ENCODE data around the gene UBE2J2. TPM values are rescaled to one million over a fixed set of nuclear protein-coding genes. Genes with fewer than 3 reads are reported as not detected.

The UBE2J2 gene
- total RNA-seq, 1 donor = 32.6 TPM

DNA sequence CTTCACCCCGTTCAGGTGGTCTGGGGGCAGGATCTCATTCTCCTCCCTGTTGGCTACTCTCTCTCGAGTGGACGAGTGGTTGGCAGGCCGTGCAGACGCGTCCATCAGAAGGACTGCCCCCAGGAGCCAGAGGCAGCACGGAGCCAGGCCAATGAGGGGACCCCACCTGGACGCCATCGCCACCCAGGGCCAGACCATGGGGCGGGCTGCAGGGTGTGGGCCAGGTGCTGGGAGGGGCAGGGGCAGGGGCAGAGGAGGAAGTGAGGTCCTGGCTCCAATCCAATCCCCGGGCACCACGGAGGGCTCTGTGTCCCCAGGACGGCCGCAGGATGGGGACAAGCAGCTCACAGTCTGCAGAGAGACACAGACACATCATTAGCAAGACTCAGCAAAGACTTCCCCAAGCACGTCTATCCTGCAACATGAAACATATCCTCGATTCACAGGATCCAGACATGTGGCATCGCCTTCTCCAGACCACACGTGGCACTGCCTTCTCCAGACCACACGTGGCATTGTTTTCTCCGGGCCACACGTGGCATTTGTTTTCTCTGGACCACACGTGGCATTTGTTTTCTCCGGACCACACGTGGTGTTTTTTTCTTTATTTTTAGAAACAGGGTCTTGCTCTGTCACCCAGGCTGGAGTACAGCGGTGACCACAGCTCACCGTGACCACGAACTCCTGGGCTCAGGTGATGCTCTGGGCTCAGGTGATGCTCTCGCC is 44.9 kb downstream of the UBE2J2 start:
- H3K36me3 ChIP-seq (ENCODE audit: insufficient read depth, low read length) = peaks cover 12% of the 10 kb centered on the region
- H3K9me3 ChIP-seq (ENCODE audit: low read depth, low read length) = no peaks in the 10 kb centered on the region
- no peak overlapping the region for H3K27ac ChIP-seq (ENCODE audit: low read depth, low read length)
- DNase-seq (ENCODE audit: insufficient read length, low spot score, missing footprints) = no peak
- no peak for TF ChIP-seq CTCF (IDR thresholded peaks at IDR 0.05; ENCODE audit: extremely low read depth, low read depth, low read length)
- no peaks in the 10 kb centered on the region for H3K27me3 ChIP-seq (ENCODE audit: insufficient read depth, low read length)
- H4K20me1 ChIP-seq (ENCODE audit: insufficient read depth, low read length) = peaks cover 54% of the 10 kb centered on the region
- peaks cover 13% of the 10 kb centered on the region for H3K4me1 ChIP-seq (ENCODE audit: insufficient read depth, low read length)
- H3K4me3 ChIP-seq (ENCODE audit: insufficient read depth, low read length) = no peak overlapping the region
- no peak overlapping the region for H2AFZ ChIP-seq (ENCODE audit: low read length)
- no peak overlapping the region for H3K4me2 ChIP-seq (ENCODE audit: insufficient read depth, low read length)
- peaks cover 91% of the 10 kb centered on the region for H3K79me2 ChIP-seq (ENCODE audit: insufficient read depth, low read length)

DNA sequence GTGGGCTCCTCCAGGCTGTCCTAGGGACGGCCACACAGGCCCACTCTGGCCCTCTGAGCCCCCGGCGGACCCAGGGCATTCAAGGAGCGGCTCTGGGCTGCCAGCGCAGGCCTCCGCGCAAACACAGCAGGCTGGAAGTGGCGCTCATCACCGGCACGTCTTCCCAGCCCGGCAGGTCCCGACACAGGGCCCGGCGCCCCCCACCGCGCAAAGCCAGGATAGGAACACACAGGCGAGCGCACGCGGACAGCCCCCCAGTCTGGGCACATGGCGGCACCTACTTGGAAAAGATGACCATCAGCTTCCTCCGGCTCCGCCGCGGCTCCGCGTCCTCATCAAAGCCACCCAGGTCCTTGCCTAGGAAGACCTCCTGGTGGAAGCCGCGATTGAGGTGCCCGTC is 45.5 kb downstream of the UBE2J2 start:
- Histone ChIP-seq H2AFZ (ENCODE audit: low read length) (no peak overlapping the region), H3K4me3 (ENCODE audit: insufficient read depth, low read length) (no peak overlapping the region), H3K9me3 (ENCODE audit: low read depth, low read length) (no peaks in the 10 kb centered on the region), H4K20me1 (ENCODE audit: insufficient read depth, low read length) (peaks cover 57% of the 10 kb centered on the region), H3K27ac (ENCODE audit: low read depth, low read length) (no peak overlapping the region), H3K36me3 (ENCODE audit: insufficient read depth, low read length) (peaks cover 14% of the 10 kb centered on the region), H3K27me3 (ENCODE audit: insufficient read depth, low read length) (no peaks in the 10 kb centered on the region), H3K4me2 (ENCODE audit: insufficient read depth, low read length) (no peak overlapping the region), H3K79me2 (ENCODE audit: insufficient read depth, low read length) (peaks cover 85% of the 10 kb centered on the region), H3K4me1 (ENCODE audit: insufficient read depth, low read length) (peaks cover 13% of the 10 kb centered on the region)
- TF ChIP-seq CTCF (IDR thresholded peaks at IDR 0.05; ENCODE audit: extremely low read depth, low read depth, low read length) = no peak
- no peak for DNase-seq (ENCODE audit: insufficient read length, low spot score, missing footprints)

GRCh38 chr1:1227386-1227785 is 46.3 kb downstream of the UBE2J2 start:
- peaks cover 62% of the 10 kb centered on the region for H4K20me1 ChIP-seq (ENCODE audit: insufficient read depth, low read length)
- TF ChIP-seq CTCF (IDR thresholded peaks at IDR 0.05; ENCODE audit: extremely low read depth, low read depth, low read length) = no peak
- no peaks in the 10 kb centered on the region for H3K27me3 ChIP-seq (ENCODE audit: insufficient read depth, low read length)

DNA sequence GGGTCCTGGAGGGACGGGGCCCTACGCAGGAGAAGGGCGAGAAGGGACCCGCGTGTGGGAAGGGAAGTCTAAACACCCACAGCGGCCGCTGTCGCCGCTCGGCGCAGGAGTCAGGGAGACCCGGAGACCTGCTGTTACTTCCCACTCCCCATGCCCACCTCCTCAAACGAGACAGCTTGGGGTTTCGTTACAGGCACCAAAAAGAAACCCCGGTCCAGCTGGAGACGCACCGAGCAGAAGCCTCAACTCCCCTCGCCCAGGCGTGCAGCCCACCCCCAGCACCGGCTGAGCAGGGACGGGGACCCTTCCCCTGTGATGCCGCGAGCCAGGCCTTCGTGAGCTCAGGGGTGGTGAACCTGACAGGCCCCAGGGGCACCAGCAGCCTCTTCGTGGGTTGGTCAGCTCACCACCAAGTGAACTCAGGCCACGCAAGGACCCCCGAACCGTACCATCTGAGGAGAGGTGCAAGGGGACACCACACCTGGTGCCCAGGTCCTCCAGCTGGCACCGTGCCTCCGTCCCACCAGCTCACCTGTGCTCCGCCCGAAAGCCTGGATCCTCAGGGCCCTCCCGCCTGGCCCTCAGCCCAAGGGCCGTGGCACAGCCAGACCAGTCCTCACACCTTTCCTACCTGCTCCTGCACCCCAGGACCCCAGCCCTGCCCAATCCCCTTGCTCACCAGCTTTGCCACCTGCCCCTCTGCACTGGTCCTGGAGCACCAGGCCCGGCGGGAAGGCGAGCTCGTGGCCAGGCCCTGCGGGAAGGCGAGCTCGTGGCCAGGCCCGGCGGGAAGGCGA is 46.9 kb downstream of the UBE2J2 start:
- no peak for TF ChIP-seq CTCF (IDR thresholded peaks at IDR 0.05; ENCODE audit: extremely low read depth, low read depth, low read length)
- peaks cover 26% of the 10 kb centered on the region for H3K36me3 ChIP-seq (ENCODE audit: insufficient read depth, low read length)
- H2AFZ ChIP-seq (ENCODE audit: low read length) = no peak overlapping the region
- peaks cover 62% of the 10 kb centered on the region for H4K20me1 ChIP-seq (ENCODE audit: insufficient read depth, low read length)
- no peaks in the 10 kb centered on the region for H3K9me3 ChIP-seq (ENCODE audit: low read depth, low read length)
- H3K4me1 ChIP-seq (ENCODE audit: insufficient read depth, low read length) = peaks cover 13% of the 10 kb centered on the region
- H3K79me2 ChIP-seq (ENCODE audit: insufficient read depth, low read length) = peaks cover 81% of the 10 kb centered on the region
- H3K27me3 ChIP-seq (ENCODE audit: insufficient read depth, low read length) = no peaks in the 10 kb centered on the region
- H3K4me3 ChIP-seq (ENCODE audit: insufficient read depth, low read length) = no peak overlapping the region
- no peak overlapping the region for H3K4me2 ChIP-seq (ENCODE audit: insufficient read depth, low read length)
- no peak for DNase-seq (ENCODE audit: insufficient read length, low spot score, missing footprints)
- no peak overlapping the region for H3K27ac ChIP-seq (ENCODE audit: low read depth, low read length)

More at GRCh38 chr1:1227386-1227785, 46.3 kb downstream of the UBE2J2 start:
- Histone ChIP-seq H2AFZ (ENCODE audit: low read length) (no peak overlapping the region), H3K4me3 (ENCODE audit: insufficient read depth, low read length) (no peak overlapping the region), H3K4me1 (ENCODE audit: insufficient read depth, low read length) (peaks cover 13% of the 10 kb centered on the region), H3K27ac (ENCODE audit: low read depth, low read length) (no peak overlapping the region), H3K79me2 (ENCODE audit: insufficient read depth, low read length) (peaks cover 82% of the 10 kb centered on the region), H3K4me2 (ENCODE audit: insufficient read depth, low read length) (no peak overlapping the region), H3K9me3 (ENCODE audit: low read depth, low read length) (no peaks in the 10 kb centered on the region), H3K36me3 (ENCODE audit: insufficient read depth, low read length) (peaks cover 22% of the 10 kb centered on the region)
- DNase-seq (ENCODE audit: insufficient read length, low spot score, missing footprints) = no peak
